NCI-H1694 (cell line): ENCODE measurements around the gene ACTA2.

Experiments used
- DNase-seq: peaks from one replicate; lab custom pipeline; 2025; lab: John Stamatoyannopoulos, UW

ACTA2 gene

DNA sequence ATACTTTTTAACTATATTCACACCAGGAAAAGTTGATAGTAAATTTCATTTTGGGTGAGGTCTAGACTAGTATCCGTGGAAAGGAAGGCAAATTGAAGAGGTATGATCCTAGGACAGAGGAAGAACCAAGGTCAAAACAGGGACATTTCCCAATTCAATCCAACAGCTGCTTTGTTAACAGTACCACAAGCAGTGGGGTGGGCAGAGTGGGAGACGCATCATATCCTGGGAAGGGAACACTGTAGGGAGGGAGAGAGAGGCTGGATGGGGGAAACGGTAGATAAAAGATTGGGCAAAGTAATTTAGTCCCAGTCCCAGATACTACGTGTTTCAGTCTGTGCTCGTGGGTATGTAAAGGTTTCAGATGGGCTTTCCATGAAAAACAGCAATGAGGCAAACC, 28.9 kb upstream of the ACTA2 start:
- no peak for DNase-seq

GRCh38 chr10:88980800-88981199, 28.2 kb upstream of the ACTA2 start:
- no peak for DNase-seq

DNA sequence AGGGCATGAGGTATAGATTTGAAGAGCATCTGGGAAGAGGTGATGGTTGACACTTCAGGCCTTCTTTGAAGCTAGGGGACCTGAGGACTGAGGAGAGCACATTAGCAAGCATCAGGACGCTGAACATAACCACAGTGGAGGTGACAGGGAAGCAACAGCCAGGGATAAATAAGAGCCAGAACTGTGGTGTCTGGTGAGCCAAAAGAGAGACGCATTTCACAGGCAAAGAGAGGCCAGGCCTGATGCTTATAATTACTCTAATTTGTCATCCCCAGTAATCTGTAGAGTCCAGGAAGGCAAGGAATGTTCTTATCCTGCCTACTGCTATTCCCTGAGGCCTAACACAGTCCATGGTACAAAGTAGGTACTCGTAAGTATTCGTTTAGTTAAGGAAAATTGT, 27.7 kb upstream of the ACTA2 start:
- DNase-seq = no peak

- DNase-seq = no peak
Observed at GRCh38 chr10:88979603-88980002, 27.0 kb upstream of the ACTA2 start.

DNA sequence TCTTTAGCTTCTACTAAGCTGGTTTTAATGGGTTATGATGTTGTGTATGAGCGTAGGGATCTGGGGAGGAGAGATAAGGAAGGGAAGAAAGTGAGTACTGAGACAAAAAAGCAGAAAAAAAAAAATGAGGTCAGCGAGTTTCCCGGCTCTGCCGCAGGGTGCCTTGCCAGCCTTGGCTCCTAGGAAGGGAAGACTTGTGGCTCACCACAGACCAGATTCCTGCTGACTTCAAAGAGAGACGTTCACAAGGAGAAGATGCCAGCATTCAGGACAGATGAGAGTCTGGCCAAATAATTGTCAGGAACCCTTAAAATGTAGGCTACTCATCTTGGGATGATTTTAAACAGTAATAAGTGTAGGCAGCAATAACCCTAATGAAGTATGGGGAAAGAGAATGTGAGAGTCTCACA, 26.6 kb upstream of the ACTA2 start:
- no peak for DNase-seq

- DNase-seq = no peak
Observed at GRCh38 chr10:88978463-88978862, 25.9 kb upstream of the ACTA2 start.

GRCh38 chr10:88975377-88975720, 22.8 kb upstream of the ACTA2 start:
- no peak for DNase-seq

GRCh38 chr10:88974446-88975376, 22.1 kb upstream of the ACTA2 start:
- DNase-seq = no peak

- DNase-seq = no peak
Observed at GRCh38 chr10:88974012-88974411, 21.4 kb upstream of the ACTA2 start.

- DNase-seq = no peak
Observed at GRCh38 chr10:88971221-88972061, 18.9 kb upstream of the ACTA2 start.

- DNase-seq = no peak
Observed at GRCh38 chr10:88968391-88968790, 15.8 kb upstream of the ACTA2 start.

DNA sequence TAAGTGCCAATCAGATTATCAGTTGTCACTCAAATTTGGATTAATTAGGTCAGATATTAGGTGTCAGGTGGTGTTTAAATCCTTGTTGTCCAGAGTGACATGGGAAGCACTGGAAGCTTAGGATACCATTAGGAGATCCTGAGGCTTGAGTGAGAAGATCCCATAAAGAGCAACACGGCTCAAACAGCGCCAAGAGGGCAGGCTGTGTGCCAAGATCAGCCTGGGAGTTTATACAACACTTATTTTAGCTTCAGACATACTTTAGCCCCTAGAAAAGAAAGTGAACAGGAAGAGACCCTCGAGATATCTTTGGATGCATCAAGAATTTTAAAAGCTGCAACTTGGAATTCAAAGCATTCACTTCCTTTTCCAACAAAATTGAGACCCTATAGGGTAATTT, 14.2 kb upstream of the ACTA2 start:
- DNase-seq = no peak

DNA sequence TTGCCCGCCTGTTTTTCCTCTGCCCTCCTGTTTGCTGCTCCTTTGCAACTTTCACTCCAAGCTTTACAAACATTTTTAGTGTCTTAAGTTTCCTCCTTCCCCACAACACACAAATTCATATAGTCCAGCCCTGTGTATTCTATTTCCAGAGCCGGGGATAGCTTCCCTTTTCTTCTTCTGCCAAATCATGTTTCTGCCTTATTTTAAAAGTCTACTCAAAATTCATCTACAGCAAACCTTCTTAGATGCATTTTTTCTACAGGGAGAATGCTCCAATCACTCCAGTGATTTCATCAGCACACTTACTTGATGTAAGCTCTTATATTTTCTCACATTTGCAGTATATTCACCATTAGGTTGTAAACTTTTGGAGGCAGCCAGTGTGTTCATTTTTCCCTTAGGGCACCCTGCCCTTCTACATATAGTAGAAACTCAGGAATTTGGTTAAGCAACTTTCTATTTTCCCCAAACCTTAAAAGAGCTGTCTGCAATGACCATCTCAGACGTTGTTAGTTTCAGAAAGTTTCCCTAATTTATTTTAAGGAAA, 12.4 kb upstream of the ACTA2 start:
- no peak for DNase-seq

- no peak for DNase-seq
Observed at GRCh38 chr10:88964360-88964759, 11.8 kb upstream of the ACTA2 start.

GRCh38 chr10:88963318-88963717, 10.7 kb upstream of the ACTA2 start:
- no peak for DNase-seq

DNA sequence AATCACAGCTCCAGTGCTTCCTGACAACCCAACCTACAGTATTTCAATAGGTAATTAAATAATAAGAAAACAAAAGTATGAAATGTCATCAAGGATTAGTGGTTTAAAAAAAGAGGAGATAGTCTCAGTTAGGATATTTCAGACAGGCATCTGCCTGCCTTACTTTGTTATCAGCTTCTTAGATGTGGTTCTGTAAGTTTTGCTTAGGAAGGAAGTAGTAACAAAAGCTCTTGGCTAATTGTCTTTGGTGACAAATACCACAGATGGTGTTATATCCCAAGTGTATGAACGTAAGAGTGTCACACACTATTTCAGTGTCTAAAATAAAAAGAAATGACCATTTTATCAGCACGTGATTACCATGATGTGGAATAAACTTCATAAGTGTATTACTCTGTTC, 9.8 kb upstream of the ACTA2 start:
- DNase-seq = no peak

GRCh38 chr10:88961266-88961665, 8.7 kb upstream of the ACTA2 start:
- no peak for DNase-seq

DNA sequence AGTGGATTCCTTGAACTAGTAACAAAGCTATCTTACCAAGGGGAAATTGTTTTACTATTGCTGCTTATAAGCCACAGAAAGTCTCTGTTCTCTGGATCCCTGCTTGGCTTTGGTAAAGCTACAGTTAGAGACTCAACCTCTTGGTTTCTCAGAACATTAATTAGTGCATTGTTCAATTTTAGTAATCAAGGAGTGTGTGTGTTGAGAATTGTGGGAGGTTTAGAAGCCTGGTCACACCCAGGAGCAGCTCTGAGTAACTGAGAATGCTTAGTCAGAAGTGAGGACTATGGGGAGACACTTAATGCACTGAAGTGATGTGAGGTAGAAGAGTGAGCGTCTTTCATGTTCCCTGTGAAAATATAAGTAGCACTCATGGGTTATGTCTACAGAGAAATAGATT, 8.2 kb upstream of the ACTA2 start:
- DNase-seq = no peak

GRCh38 chr10:88958721-88959120, 6.1 kb upstream of the ACTA2 start:
- no peak for DNase-seq

- DNase-seq = no peak
Observed at GRCh38 chr10:88957381-88957780, 4.8 kb upstream of the ACTA2 start.

DNA sequence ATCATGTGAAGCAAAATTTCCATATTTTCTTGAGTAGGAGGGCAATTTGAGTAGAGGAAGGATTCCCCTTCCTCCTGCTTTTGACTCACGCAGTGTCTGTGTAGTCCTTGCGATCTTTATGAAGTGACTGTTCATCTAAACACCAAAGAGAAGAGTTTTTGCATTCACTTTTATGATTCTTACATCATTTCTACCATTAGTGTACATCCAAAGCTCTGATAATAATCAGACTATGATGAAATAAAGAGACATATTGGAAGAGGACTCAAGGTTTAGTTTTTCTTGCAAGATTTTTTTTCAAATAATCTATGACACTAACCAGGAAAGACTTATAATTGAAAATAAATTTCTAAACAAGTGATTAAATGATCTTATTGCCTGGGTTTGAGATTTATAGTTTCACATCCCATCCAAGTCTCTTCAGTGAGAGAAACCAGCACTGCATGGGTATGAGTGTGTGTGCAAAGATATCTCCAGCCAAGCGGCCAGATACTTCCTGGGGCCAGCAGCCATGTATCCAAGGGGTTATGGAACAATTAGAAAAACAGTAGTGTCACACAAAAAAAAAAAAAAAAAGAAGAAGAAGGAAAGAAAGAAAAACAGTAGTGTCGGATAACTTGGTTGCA, 2.0 kb upstream of the ACTA2 start:
- no peak for DNase-seq

DNA sequence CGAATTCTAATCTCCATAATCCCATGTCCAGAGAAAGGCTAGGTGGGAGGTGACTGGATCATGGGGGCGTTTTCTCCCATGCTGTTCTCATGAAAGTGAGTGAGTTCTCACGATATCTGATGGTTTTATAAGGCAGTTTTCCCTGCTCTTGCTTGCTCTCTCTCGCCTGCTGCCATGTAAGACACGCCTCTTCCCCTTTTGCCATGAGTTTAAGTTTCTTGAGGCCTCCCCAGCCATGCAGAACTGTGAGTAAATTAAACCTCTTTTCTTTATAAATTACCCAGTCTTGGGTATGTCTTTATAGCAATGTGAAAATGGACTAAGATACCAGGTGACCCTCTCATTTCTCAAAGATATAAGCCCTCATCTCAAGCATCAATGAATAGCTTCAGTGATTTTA, 1.1 kb upstream of the ACTA2 start:
- no peak for DNase-seq
